K562 (cell line): ENCODE data around the gene BRAP. TPM values are rescaled to one million over a fixed set of nuclear protein-coding genes. Genes with fewer than 3 reads are reported as not detected.

Source experiments
- ATAC-seq: fragments of 200-7000 bp; cut with Tn5 transposase; 3 replicates; pipeline ENCODE4 v1.9.1; 2020; ENCODE audit warnings: moderate library complexity
- BruUV-seq: library from RNA; stranded (reverse); fragments of 400-500 nt; replicated peaks from 2 replicates; lab custom pipeline; 2021; lab: Mats Ljungman, UMichigan
- CTCF ChIA-PET: fragments of 300-600 bp; formaldehyde crosslinking; extraction: SDS; loops from one replicate; lab custom pipeline; 2021; ENCODE audit warnings: low intra/inter-chr PET ratio; lab: Yijun Ruan, JAX
- POLR2A ChIA-PET: fragments of 300-600, 350-650 bp; sonication (Branson Sonifier 250); formaldehyde crosslinking; extraction: SDS; loops from one replicate; lab custom pipeline; 2021; ENCODE audit warnings: antibody characterized with exemption, inconsistent platforms; lab: Yijun Ruan, JAX
- DNase-seq, 4 experiments: peaks; one replicate each; pipeline versions ENCODE4 v3.0.0 to v3.0.0-alpha.2; 2011 to 2018; ENCODE audit warnings: low spot score in 3 of 4, mixed read lengths in 3 of 4; ENCODE audit errors: extremely low read depth in 1 of 4
- FAIRE-seq: peaks from 2 replicates; lab custom pipeline; 2011; peaks lifted over from hg19 to GRCh38; lab: Jason Lieb, UNC
- H2AFZ ChIP-seq: 2 replicates; pipeline ENCODE4 v1.6.0; 2011; ENCODE audit warnings: low read depth, low read length, control low read depth, inconsistent platforms
- H3K27ac ChIP-seq: fragments of 200-600 bp; 3 replicates; pipeline ENCODE4 v1.8.0; 2011; ENCODE audit warnings: low read depth, mild to moderate bottlenecking, control low read depth, inconsistent platforms, low read length, moderate library complexity, mixed read lengths; ENCODE audit errors: extremely low read depth
- H3K27me3 ChIP-seq, 2 experiments: fragments of 300-600 bp in 1 of 2; 2 replicates in 1 of 2; 3 replicates in 1 of 2; pipeline versions ENCODE4 v1.6.0 to v1.8.0; 2011; ENCODE audit warnings: inconsistent platforms in 2 of 2, low read length in 2 of 2, mild to moderate bottlenecking in 1 of 2, mixed read lengths in 1 of 2, moderate library complexity in 1 of 2; ENCODE audit not compliant: control insufficient read depth in 2 of 2, insufficient read depth in 2 of 2
- H3K36me3 ChIP-seq: fragments of 300-600 bp; 3 replicates; pipeline ENCODE4 v1.8.0; 2011; ENCODE audit warnings: mild to moderate bottlenecking, low read length, inconsistent platforms; ENCODE audit not compliant: control insufficient read depth, insufficient read depth
- H3K4me1 ChIP-seq, 2 experiments: fragments of 200-600 bp in 1 of 2; replicated peaks in 1 of 2; 2 replicates in 1 of 2; 3 replicates in 1 of 2; pipeline versions ENCODE4 v1.5.1 to v1.8.0; 2011; ENCODE audit warnings: inconsistent platforms in 2 of 2, low read length in 2 of 2, mild to moderate bottlenecking in 1 of 2, mixed read lengths in 1 of 2, moderate library complexity in 1 of 2; ENCODE audit not compliant: control insufficient read depth in 2 of 2, insufficient read depth in 2 of 2
- H3K4me2 ChIP-seq: 2 replicates; pipeline ENCODE4 v1.6.1; 2011; ENCODE audit warnings: low read length, control low read depth, inconsistent platforms, mixed read lengths; ENCODE audit not compliant: insufficient read depth
- H3K4me3 ChIP-seq: fragments of 200-600 bp; sonication (generic), shearing (Covaris generic); 2 replicates; pipeline ENCODE4 v1.5.1; 2016; ENCODE audit warnings: control low read depth, inconsistent platforms
- H3K79me2 ChIP-seq: fragments of 200-600 bp; 3 replicates; pipeline ENCODE4 v1.8.0; 2011; ENCODE audit warnings: low read length, inconsistent platforms; ENCODE audit not compliant: control insufficient read depth, insufficient read depth
- H3K9ac ChIP-seq, 2 experiments: 2 replicates each; pipeline versions ENCODE4 v1.6.0 to v1.6.1; 2011; ENCODE audit warnings: low read depth in 2 of 2, low read length in 2 of 2, control low read depth in 1 of 2, inconsistent platforms in 1 of 2, mild to moderate bottlenecking in 1 of 2, mixed read lengths in 1 of 2; ENCODE audit not compliant: insufficient read depth in 1 of 2
- H3K9me1 ChIP-seq: one replicate; pipeline ENCODE4 v1.6.0; 2011; ENCODE audit warnings: inconsistent platforms, mild to moderate bottlenecking, low read length, moderate library complexity; ENCODE audit not compliant: control insufficient read depth, insufficient read depth
- H3K9me3 ChIP-seq: replicated peaks from 2 replicates; pipeline ENCODE4 v1.5.1; 2011; ENCODE audit warnings: low read depth, low read length, inconsistent platforms; ENCODE audit not compliant: control insufficient read depth, insufficient read depth
- H4K20me1 ChIP-seq: replicated peaks from 2 replicates; pipeline ENCODE4 v1.6.1; 2011; ENCODE audit warnings: low read length, inconsistent platforms, mixed read lengths; ENCODE audit not compliant: control insufficient read depth, insufficient read depth
- BDP1 ChIP-seq: IDR thresholded peaks from 3 replicates; pipeline ENCODE4 v1.6.1; 2011; ENCODE audit not compliant: insufficient read length, insufficient read depth
- CCNT2 ChIP-seq: IDR thresholded peaks from 2 replicates; pipeline ENCODE4 v1.6.1; 2011; ENCODE audit warnings: borderline replicate concordance, low read depth, mild to moderate bottlenecking, moderate library complexity, mixed read lengths, low read length; ENCODE audit not compliant: insufficient read length; ENCODE audit errors: extremely low read depth
- CREB1 ChIP-seq, 2 experiments: sonication (generic) in 1 of 2; formaldehyde crosslinking in 1 of 2; IDR thresholded peaks; 2 replicates each; pipeline versions ENCODE4 v1.6.1 to v1.8.0; 2012 to 2022; ENCODE audit warnings: inconsistent platforms in 1 of 2, mild to moderate bottlenecking in 1 of 2, missing genetic modification reagents in 1 of 2, moderate library complexity in 1 of 2
- FIP1L1 ChIP-seq: fragments of 200-400 bp; formaldehyde crosslinking; IDR thresholded peaks from 2 replicates; pipeline ENCODE4 v1.6.1; 2018; ENCODE audit warnings: mild to moderate bottlenecking, low read depth, low read length; ENCODE audit not compliant: poor library complexity, severe bottlenecking
- HOXB6 ChIP-seq: fragments of 250-450 bp; sonication (Bioruptor Pico); IDR thresholded peaks from 2 replicates; pipeline ENCODE4 v1.5.1; 2022; ENCODE audit warnings: mild to moderate bottlenecking, borderline replicate concordance
- RBBP5 ChIP-seq: fragments of 200-600 bp; sonication (generic); IDR thresholded peaks from 2 replicates; pipeline ENCODE4 v1.6.1; 2012; ENCODE audit warnings: borderline replicate concordance, mild to moderate bottlenecking, low read length, control low read depth, inconsistent platforms; ENCODE audit not compliant: insufficient read depth, poor library complexity, severe bottlenecking
- WGBS: fragments of 100-300 bp; shearing (Covaris generic); methylation state at CpG from one replicate; pipeline ENCODE4 v1.1.6; 2016; ENCODE audit warnings: low coverage, mixed read lengths; ENCODE audit not compliant: insufficient coverage; ENCODE audit errors: missing lambda C conversion rate; 5-methylcytosine and 5-hydroxymethylcytosine counted together
- in situ Hi-C: fragments of 300-500 bp; cut with MboI; formaldehyde crosslinking; loops from 4 replicates; pipeline ENCODE4 v1.15.0; 2018; ENCODE audit warnings: inconsistent platforms, mixed read lengths
- intact Hi-C: fragments of 100-400 bp; cut with micrococcal nuclease; formaldehyde crosslinking; loops from 2 replicates; pipeline ENCODE4 v1.14.2; 2022
- polyA plus RNA-seq, 8 experiments: library from polyadenylated mRNA; depleted of rRNA in 4 of 8; stranded (reverse) in 5 of 8; unstranded in 3 of 8; fragments of >200 nt; fragmentation: Nextera tagmentation in 2 of 8; fragmentation: Illumina TruSeq in 1 of 8; extraction: Ambion mirVana in 2 of 8; extraction: Trizol in 1 of 8; gene quantifications; 2 replicates each; pipeline versions ENCODE4 v1.2.1 to v1.2.3, GENCODE V29; 2011 to 2014; ENCODE audit warnings: inconsistent platforms in 1 of 8, missing spikeins in 1 of 8
- total RNA-seq, 7 experiments: library from RNA; depleted of rRNA in 6 of 7; stranded (reverse); fragments of >200 nt in 6 of 7; fragmentation: Illumina TruSeq in 2 of 7; extraction: Trizol in 2 of 7; gene quantifications; 2 replicates each; pipeline versions ENCODE4 v1.2.1 to v1.2.3, GENCODE V29; 2011 to 2021; ENCODE audit warnings: low replicate concordance in 1 of 7
- TF ChIP-seq, protein P1 (sequence below): fragments of 250-450 bp; sonication (Bioruptor Pico); IDR thresholded peaks from 2 replicates; pipeline ENCODE4 v1.5.0; 2021
- TF ChIP-seq, protein P2 (sequence below): sonication (generic); formaldehyde crosslinking; IDR thresholded peaks from 2 replicates; pipeline ENCODE4 v1.8.1; 2023; ENCODE audit warnings: mild to moderate bottlenecking, missing genetic modification reagents, moderate library complexity

BRAP gene
- total and polyA plus RNA-seq, 9 of the 15 experiments (the other 6 are each of a cell fraction or from before 2014, with no cell fraction given), result 2.2 to 32.6 (median 27.5) TPM

DNA sequence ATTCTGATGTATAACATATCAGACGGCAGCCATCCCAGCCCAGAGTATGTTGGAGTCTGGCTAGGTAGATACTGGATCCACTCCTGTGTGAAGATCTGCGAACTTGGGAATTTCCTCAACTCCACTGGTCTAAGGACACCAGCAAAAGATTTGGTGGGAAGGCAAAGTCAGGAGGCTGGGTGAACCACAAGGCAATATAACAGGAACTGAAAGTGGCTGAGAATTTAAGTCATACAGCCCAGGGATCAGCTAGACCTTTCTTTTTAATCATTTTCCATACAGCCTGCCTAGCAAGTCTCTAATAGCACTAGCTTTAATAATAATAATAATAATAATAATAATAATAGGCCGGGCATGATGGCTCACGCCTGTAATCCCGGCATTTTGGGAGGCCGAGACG, 34.8 kb downstream of the BRAP start:
- intact Hi-C loops, result no loop called here
- TF ChIP-seq CCNT2, result no peak
- TF ChIP-seq, protein P1, sequence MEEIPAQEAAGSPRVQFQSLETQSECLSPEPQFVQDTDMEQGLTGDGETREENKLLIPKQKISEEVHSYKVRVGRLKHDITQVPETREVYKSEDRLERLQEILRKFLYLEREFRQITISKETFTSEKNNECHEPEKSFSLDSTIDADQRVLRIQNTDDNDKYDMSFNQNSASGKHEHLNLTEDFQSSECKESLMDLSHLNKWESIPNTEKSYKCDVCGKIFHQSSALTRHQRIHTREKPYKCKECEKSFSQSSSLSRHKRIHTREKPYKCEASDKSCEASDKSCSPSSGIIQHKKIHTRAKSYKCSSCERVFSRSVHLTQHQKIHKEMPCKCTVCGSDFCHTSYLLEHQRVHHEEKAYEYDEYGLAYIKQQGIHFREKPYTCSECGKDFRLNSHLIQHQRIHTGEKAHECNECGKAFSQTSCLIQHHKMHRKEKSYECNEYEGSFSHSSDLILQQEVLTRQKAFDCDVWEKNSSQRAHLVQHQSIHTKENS (CRISPR knock-in tag), result no peak
- no peak for TF ChIP-seq HOXB6 (CRISPR knock-in tag)
- no peak for TF ChIP-seq FIP1L1
- no peak for TF ChIP-seq BDP1
- no peak for TF ChIP-seq RBBP5
- TF ChIP-seq CREB1 (IDR thresholded peaks at IDR 0.05), result no peak
- TF ChIP-seq CREB1 (CRISPR knock-in tag; IDR thresholded peaks at IDR 0.05), result no peak
- TF ChIP-seq, protein P2, sequence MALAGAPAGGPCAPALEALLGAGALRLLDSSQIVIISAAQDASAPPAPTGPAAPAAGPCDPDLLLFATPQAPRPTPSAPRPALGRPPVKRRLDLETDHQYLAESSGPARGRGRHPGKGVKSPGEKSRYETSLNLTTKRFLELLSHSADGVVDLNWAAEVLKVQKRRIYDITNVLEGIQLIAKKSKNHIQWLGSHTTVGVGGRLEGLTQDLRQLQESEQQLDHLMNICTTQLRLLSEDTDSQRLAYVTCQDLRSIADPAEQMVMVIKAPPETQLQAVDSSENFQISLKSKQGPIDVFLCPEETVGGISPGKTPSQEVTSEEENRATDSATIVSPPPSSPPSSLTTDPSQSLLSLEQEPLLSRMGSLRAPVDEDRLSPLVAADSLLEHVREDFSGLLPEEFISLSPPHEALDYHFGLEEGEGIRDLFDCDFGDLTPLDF, result no peak
- no peak overlapping the region for H3K4me3 ChIP-seq
- BruUV-seq, result no TSS peak
- WGBS, result 97% methylated on average over 7 of the region's 7 CpGs
- in situ Hi-C loops, result no loop called here
- no peaks in the 10 kb centered on the region for H3K27me3 ChIP-seq
- no peak overlapping the region for H2AFZ ChIP-seq
- peaks cover 76% of the 10 kb centered on the region for H3K36me3 ChIP-seq
- ATAC-seq, result no peak
- no peak overlapping the region for H3K9ac ChIP-seq
- H3K79me2 ChIP-seq, result no peaks in the 10 kb centered on the region
- no peak overlapping the region for H3K4me2 ChIP-seq
- H3K27ac ChIP-seq, result no peak overlapping the region
- no peaks in the 10 kb centered on the region for H3K9me1 ChIP-seq
- POLR2A ChIA-PET, result no interaction called here
- FAIRE-seq, result no peak
- CTCF ChIA-PET, result no interaction called here
- no peaks in the 10 kb centered on the region for H3K4me1 ChIP-seq
- no peak for DNase-seq
- H3K9me3 ChIP-seq, result no peaks in the 10 kb centered on the region
- no peaks in the 10 kb centered on the region for H4K20me1 ChIP-seq
